Lower leg skin (tissue), 4 donors: ENCODE measurements around the gene SLC9A3. TPM values are rescaled to one million over a fixed set of nuclear protein-coding genes. Genes with fewer than 3 reads are reported as not detected.

Experiments used
- DNase-seq, 2 donors: peaks; one replicate each; pipeline ENCODE4 v3.0.0-alpha.2; 2019; ENCODE audit warnings: low spot score in 2 of 2
- H3K4me3 ChIP-seq: fragments of 200-600 bp; sonication (generic); 2 replicates; pipeline ENCODE4 v1.5.1; 2017; ENCODE audit warnings: mild to moderate bottlenecking, low read depth; ENCODE audit not compliant: poor library complexity, severe bottlenecking
- CTCF ChIP-seq, 3 donors: fragments of 450-650 bp; IDR thresholded peaks; one replicate each; pipeline ENCODE4 v1.5.1; 2016; ENCODE audit warnings: antibody characterized with exemption in 3 of 3, mild to moderate bottlenecking in 3 of 3, moderate library complexity in 2 of 3
- POLR2A ChIP-seq, 2 donors: fragments of 450-650 bp; IDR thresholded peaks; one replicate each; pipeline ENCODE4 v1.6.1; 2016 to 2017; ENCODE audit warnings: antibody characterized with exemption in 2 of 2, mild to moderate bottlenecking in 1 of 2, moderate library complexity in 1 of 2
- WGBS, 2 donors: methylation state at CpG; one replicate each; pipeline ENCODE4 v1.1.5; 2018; 5-methylcytosine and 5-hydroxymethylcytosine counted together
- intact Hi-C: fragments of 100-400 bp; cut with DNase I; formaldehyde crosslinking; loops from one replicate; pipeline ENCODE4 v1.15.0; 2023; ENCODE audit warnings: low total_unique reads
- total RNA-seq, 4 donors: library from RNA; depleted of rRNA; stranded (reverse); fragments of >200 nt; gene quantifications; one replicate each; pipeline ENCODE4 v1.1.0, GENCODE V29; 2016

SLC9A3 gene
- total RNA-seq, 4 donors from 2014 or later, result 4.8 to 7.1 (median 5.8) TPM

GRCh38 chr5:543351-543750 is 19.1 kb upstream of the SLC9A3 start:
- TF ChIP-seq CTCF (IDR thresholded peaks at IDR 0.05) (no peak), POLR2A (IDR thresholded peaks at IDR 0.05) (no peak)
- H3K4me3 ChIP-seq, result no peak overlapping the region
- intact Hi-C loops, result no loop called here
- no peak for DNase-seq
- 93% methylated on average over 5 of the region's 5 CpGs for WGBS, 2 donors

GRCh38 chr5:542319-543311 is 18.4 kb upstream of the SLC9A3 start:
- 90 to 91% methylated on average over 28 to 32 of the region's 32 CpGs for WGBS, 2 donors
- no peak overlapping the region for H3K4me3 ChIP-seq
- DNase-seq, result no peak
- intact Hi-C loops, result no loop called here
- no peak for TF ChIP-seq POLR2A (IDR thresholded peaks at IDR 0.05)
- TF ChIP-seq CTCF (IDR thresholded peaks at IDR 0.05), result no peak

GRCh38 chr5:541539-542318 is 17.5 kb upstream of the SLC9A3 start:
- 77 to 81% methylated on average over 17 to 20 of the region's 24 CpGs for WGBS, 2 donors
- intact Hi-C loops, result no loop called here
- no peak overlapping the region for H3K4me3 ChIP-seq
- DNase-seq, result no peak
- TF ChIP-seq POLR2A (IDR thresholded peaks at IDR 0.05) (no peak), CTCF (IDR thresholded peaks at IDR 0.05) (no peak)

- TF ChIP-seq POLR2A (IDR thresholded peaks at IDR 0.05) (no peak), CTCF (IDR thresholded peaks at IDR 0.05) (no peak)
- DNase-seq, result no peak
- H3K4me3 ChIP-seq, result no peak overlapping the region
- 65 to 73% methylated on average over 7 to 15 of the region's 17 CpGs for WGBS, 2 donors
- intact Hi-C loops, result no loop called here
Measured at GRCh38 chr5:540906-541538, 16.8 kb upstream of the SLC9A3 start.

GRCh38 chr5:540071-540905 is 16.0 kb upstream of the SLC9A3 start:
- DNase-seq, result no peak
- no peak overlapping the region for H3K4me3 ChIP-seq
- intact Hi-C loops, result no loop called here
- 66% methylated on average over 23 of the region's 23 CpGs for WGBS, 2 donors
- no peak for TF ChIP-seq POLR2A (IDR thresholded peaks at IDR 0.05)
- TF ChIP-seq CTCF (IDR thresholded peaks at IDR 0.05), result no peak
